ENCODE measurements around the gene SESN3.

DNA sequence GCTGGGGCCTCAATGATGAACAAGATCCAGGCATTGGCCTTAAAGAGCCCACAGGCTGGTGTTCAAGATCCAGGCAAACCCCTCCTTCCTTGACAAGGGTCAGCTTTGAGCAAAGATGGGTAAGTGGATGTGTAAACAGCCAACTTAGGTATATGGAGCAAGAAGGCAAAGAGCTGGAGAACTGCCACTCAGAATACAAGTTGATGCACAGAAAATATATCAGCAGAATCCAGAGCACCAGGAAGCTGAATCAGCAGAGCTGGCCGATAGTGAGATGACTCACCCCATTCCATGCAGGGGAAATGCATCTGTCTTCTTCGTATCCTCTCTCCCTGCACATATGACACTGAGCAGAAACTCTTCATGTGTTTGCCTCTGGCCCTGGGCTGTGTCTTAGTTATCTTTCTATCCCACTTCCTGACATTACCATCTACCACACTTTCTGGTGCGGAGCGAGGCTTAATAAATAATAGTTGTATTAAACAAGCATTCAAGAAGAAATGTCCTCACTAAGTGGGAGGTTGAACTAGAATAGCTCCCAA, 83.6 kb downstream of the SESN3 start:
- TF ChIP-seq EZH2 (IDR thresholded peaks at IDR 0.05; ENCODE audit: borderline replicate concordance, insufficient read depth, low read length, poor library complexity, severe bottlenecking) (no peak), EP300 (conservative IDR thresholded peaks at IDR 0.05; ENCODE audit: poor library complexity, severe bottlenecking) (no peak), POLR2AphosphoS5 (IDR thresholded peaks at IDR 0.05) (no peak), TAF1 (IDR thresholded peaks at IDR 0.05; ENCODE audit: low read depth) (no peak)
- TF ChIP-seq, protein P1, sequence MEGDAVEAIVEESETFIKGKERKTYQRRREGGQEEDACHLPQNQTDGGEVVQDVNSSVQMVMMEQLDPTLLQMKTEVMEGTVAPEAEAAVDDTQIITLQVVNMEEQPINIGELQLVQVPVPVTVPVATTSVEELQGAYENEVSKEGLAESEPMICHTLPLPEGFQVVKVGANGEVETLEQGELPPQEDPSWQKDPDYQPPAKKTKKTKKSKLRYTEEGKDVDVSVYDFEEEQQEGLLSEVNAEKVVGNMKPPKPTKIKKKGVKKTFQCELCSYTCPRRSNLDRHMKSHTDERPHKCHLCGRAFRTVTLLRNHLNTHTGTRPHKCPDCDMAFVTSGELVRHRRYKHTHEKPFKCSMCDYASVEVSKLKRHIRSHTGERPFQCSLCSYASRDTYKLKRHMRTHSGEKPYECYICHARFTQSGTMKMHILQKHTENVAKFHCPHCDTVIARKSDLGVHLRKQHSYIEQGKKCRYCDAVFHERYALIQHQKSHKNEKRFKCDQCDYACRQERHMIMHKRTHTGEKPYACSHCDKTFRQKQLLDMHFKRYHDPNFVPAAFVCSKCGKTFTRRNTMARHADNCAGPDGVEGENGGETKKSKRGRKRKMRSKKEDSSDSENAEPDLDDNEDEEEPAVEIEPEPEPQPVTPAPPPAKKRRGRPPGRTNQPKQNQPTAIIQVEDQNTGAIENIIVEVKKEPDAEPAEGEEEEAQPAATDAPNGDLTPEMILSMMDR (IDR thresholded peaks at IDR 0.05; ENCODE audit: poor library complexity, severe bottlenecking) = no peak
- TF ChIP-seq, protein P2, sequence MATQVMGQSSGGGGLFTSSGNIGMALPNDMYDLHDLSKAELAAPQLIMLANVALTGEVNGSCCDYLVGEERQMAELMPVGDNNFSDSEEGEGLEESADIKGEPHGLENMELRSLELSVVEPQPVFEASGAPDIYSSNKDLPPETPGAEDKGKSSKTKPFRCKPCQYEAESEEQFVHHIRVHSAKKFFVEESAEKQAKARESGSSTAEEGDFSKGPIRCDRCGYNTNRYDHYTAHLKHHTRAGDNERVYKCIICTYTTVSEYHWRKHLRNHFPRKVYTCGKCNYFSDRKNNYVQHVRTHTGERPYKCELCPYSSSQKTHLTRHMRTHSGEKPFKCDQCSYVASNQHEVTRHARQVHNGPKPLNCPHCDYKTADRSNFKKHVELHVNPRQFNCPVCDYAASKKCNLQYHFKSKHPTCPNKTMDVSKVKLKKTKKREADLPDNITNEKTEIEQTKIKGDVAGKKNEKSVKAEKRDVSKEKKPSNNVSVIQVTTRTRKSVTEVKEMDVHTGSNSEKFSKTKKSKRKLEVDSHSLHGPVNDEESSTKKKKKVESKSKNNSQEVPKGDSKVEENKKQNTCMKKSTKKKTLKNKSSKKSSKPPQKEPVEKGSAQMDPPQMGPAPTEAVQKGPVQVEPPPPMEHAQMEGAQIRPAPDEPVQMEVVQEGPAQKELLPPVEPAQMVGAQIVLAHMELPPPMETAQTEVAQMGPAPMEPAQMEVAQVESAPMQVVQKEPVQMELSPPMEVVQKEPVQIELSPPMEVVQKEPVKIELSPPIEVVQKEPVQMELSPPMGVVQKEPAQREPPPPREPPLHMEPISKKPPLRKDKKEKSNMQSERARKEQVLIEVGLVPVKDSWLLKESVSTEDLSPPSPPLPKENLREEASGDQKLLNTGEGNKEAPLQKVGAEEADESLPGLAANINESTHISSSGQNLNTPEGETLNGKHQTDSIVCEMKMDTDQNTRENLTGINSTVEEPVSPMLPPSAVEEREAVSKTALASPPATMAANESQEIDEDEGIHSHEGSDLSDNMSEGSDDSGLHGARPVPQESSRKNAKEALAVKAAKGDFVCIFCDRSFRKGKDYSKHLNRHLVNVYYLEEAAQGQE (IDR thresholded peaks at IDR 0.05; ENCODE audit: borderline replicate concordance) = no peak
